Mammary epithelial cell (primary cell): ENCODE measurements around the gene PAX2.

Source experiments
- CTCF ChIP-seq, 2 donors: IDR thresholded peaks in 1 of 2; conservative IDR thresholded peaks in 1 of 2; 2 replicates each; pipeline ENCODE4 v1.5.1; 2011 to 2012; ENCODE audit warnings: inconsistent platforms in 2 of 2, low read length in 2 of 2, mild to moderate bottlenecking in 2 of 2, control low read depth in 1 of 2, low read depth in 1 of 2; ENCODE audit not compliant: insufficient read depth in 1 of 2; ENCODE audit errors: extremely low read depth in 1 of 2
- EZH2 ChIP-seq: IDR thresholded peaks from 2 replicates; pipeline ENCODE4 v1.6.1; 2012; ENCODE audit warnings: low read length, inconsistent platforms, borderline replicate concordance

DNA sequence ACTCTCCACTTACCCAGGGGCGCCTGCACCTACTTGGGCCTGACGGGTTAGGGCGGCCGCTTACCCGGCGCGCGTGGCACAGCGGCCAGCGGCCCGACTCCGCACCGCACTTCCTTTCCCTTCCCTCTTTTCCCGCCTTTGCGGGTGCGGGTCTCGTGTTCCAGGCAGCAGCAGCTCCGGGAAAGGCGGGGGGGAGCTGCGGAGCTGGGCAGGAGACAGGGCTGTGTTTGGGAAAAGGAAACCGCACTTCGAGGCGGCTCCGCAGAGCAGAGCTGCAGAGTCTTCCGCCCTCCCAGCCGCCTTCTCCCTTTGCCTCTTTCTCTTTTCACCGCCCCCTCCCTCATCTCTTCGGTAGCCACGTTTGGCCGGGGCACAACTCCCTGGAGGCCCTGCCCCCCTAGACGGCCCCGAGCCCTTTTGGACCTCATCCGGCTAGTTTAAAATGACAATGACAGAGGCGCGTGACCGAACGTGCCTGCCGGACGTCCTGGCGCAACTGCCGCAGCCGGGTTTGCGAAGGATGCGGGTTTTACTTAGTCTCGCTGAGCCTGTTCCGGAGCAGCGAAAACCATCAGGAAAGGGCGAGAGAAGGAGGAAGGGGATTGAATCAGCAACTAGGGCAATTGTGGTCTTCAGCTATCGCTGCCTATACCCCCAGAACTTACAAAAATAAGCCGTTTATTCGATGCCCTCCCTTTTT, 7.9 kb upstream of the PAX2 start:
- TF ChIP-seq CTCF (conservative IDR thresholded peaks at IDR 0.05 in 1 of 2, IDR thresholded peaks at IDR 0.05 in 1 of 2; ENCODE audit: extremely low read depth in 1 of 2, insufficient read depth in 1 of 2, low read depth in 1 of 2, low read length in 2 of 2) (no peak), EZH2 (peak; percentile 88)
